H1 (cell line): ENCODE data around the gene CABCOCO1. TPM values are rescaled to one million over a fixed set of nuclear protein-coding genes. Genes with fewer than 3 reads are reported as not detected.

ENCODE experiments used
- CTCF ChIA-PET: fragments of 300-600 bp; sonication (Branson Sonifier 250); formaldehyde crosslinking; loops from one replicate; lab custom pipeline; 2021; ENCODE audit not compliant: partially characterized antibody; lab: Charles Lee
- POLR2A ChIA-PET: fragments of 300-600 bp; sonication (Branson Sonifier 250); formaldehyde crosslinking; loops from one replicate; lab custom pipeline; 2021; ENCODE audit warnings: inconsistent platforms; ENCODE audit not compliant: partially characterized antibody; lab: Charles Lee
- DNase-seq, 2 experiments: peaks; one replicate each; pipeline versions ENCODE4 v3.0.0 to v3.0.0-alpha.2; 2010 to 2022; ENCODE audit warnings: low spot score in 2 of 2, low read depth in 1 of 2, mixed read lengths in 1 of 2
- FAIRE-seq: peaks from 2 replicates; lab custom pipeline; 2011; peaks lifted over from hg19 to GRCh38; lab: Jason Lieb, UNC
- H2AFZ ChIP-seq: 2 replicates; pipeline ENCODE4 v1.8.1; 2012; ENCODE audit warnings: low read length, inconsistent platforms
- H2AK5ac ChIP-seq: 2 replicates; pipeline ENCODE4 v1.6.1; 2013; ENCODE audit warnings: low read depth, low read length
- H2BK120ac ChIP-seq: replicated peaks from 2 replicates; pipeline ENCODE3; 2013; ENCODE audit warnings: low read depth, low read length, inconsistent platforms
- H2BK12ac ChIP-seq: 2 replicates; pipeline ENCODE4 v1.6.1; 2013; ENCODE audit warnings: low read depth, low read length
- H2BK15ac ChIP-seq: 2 replicates; pipeline ENCODE4 v1.6.1; 2013; ENCODE audit warnings: low read length
- H2BK20ac ChIP-seq: 2 replicates; pipeline ENCODE4 v1.6.1; 2013; ENCODE audit warnings: low read length
- H2BK5ac ChIP-seq: 2 replicates; pipeline ENCODE4 v1.6.1; 2013; ENCODE audit warnings: low read depth, low read length
- H3K14ac ChIP-seq: 2 replicates; pipeline ENCODE4 v1.6.1; 2013; ENCODE audit warnings: inconsistent platforms; ENCODE audit not compliant: insufficient read length
- H3K18ac ChIP-seq: 2 replicates; pipeline ENCODE4 v1.6.1; 2013; ENCODE audit warnings: low read length; ENCODE audit errors: extremely low read depth
- H3K23ac ChIP-seq: 2 replicates; pipeline ENCODE4 v1.6.1; 2013; ENCODE audit warnings: inconsistent platforms; ENCODE audit not compliant: insufficient read length
- H3K23me2 ChIP-seq: 2 replicates; pipeline ENCODE4 v1.6.1; 2013; ENCODE audit warnings: low read depth, low read length
- H3K27ac ChIP-seq: 2 replicates; pipeline ENCODE4 v1.6.1; 2011; ENCODE audit warnings: low read depth, low read length, inconsistent platforms
- H3K27me3 ChIP-seq, 4 experiments: replicated peaks in 1 of 4; 1 replicate in 1 of 4; 2 replicates in 3 of 4; pipeline versions ENCODE4 v1.6.1 to v1.8.1; 2011 to 2013; ENCODE audit warnings: low read length in 3 of 4, mild to moderate bottlenecking in 3 of 4, inconsistent platforms in 2 of 4, mixed read lengths in 2 of 4, moderate library complexity in 1 of 4; ENCODE audit not compliant: control insufficient read depth in 3 of 4, insufficient read depth in 3 of 4; ENCODE audit errors: extremely low read depth in 1 of 4
- H3K36me3 ChIP-seq, 4 experiments: 2 replicates each; pipeline versions ENCODE4 v1.6.1 to v1.8.1; 2011 to 2013; ENCODE audit warnings: mild to moderate bottlenecking in 4 of 4, low read length in 3 of 4, moderate library complexity in 2 of 4, control low read depth in 1 of 4, inconsistent platforms in 1 of 4; ENCODE audit not compliant: insufficient read depth in 4 of 4, control insufficient read depth in 2 of 4
- H3K4ac ChIP-seq: replicated peaks from 2 replicates; pipeline ENCODE3; 2013; ENCODE audit warnings: low read length, low read depth, mixed read lengths, inconsistent platforms; ENCODE audit not compliant: insufficient read length
- H3K4me1 ChIP-seq, 4 experiments: replicated peaks in 1 of 4; 1 replicate in 1 of 4; 2 replicates in 3 of 4; pipeline versions ENCODE4 v1.6.1 to v1.8.1; 2011 to 2013; ENCODE audit warnings: low read length in 3 of 4, inconsistent platforms in 2 of 4, mixed read lengths in 1 of 4; ENCODE audit not compliant: insufficient read depth in 4 of 4, control insufficient read depth in 3 of 4
- H3K4me2 ChIP-seq, 2 experiments: 2 replicates each; pipeline versions ENCODE4 v1.6.1 to v1.8.1; 2011 to 2013; ENCODE audit warnings: low read depth in 2 of 2, low read length in 2 of 2, control low read depth in 1 of 2, inconsistent platforms in 1 of 2, mild to moderate bottlenecking in 1 of 2; ENCODE audit not compliant: insufficient read depth in 1 of 2
- H3K4me3 ChIP-seq, 4 experiments: fragments of 200-600, 300-600 bp in 1 of 4; sonication (generic), shearing (Covaris generic), sonication (Bioruptor Twin) in 1 of 4; 2 replicates each; pipeline versions ENCODE4 v1.5.1 to v1.8.1; 2011 to 2016; ENCODE audit warnings: low read length in 4 of 4, low read depth in 3 of 4, control low read depth in 2 of 4, inconsistent platforms in 2 of 4, mild to moderate bottlenecking in 2 of 4, mixed read lengths in 1 of 4, moderate library complexity in 1 of 4; ENCODE audit not compliant: insufficient read depth in 2 of 4; ENCODE audit errors: extremely low read depth in 1 of 4
- H3K56ac ChIP-seq: replicated peaks from 2 replicates; pipeline ENCODE3; 2013; ENCODE audit warnings: low read depth, mild to moderate bottlenecking, mixed read lengths, low read length, inconsistent platforms; ENCODE audit not compliant: insufficient read length
- H3K79me1 ChIP-seq: 2 replicates; pipeline ENCODE4 v1.6.1; 2013; ENCODE audit warnings: low read depth, low read length, control low read depth
- H3K79me2 ChIP-seq, 2 experiments: 2 replicates each; pipeline versions ENCODE4 v1.6.1 to v1.8.1; 2012 to 2013; ENCODE audit warnings: low read length in 2 of 2, mild to moderate bottlenecking in 2 of 2, inconsistent platforms in 1 of 2; ENCODE audit not compliant: insufficient read depth in 2 of 2, control insufficient read depth in 1 of 2
- H3K9ac ChIP-seq, 4 experiments: replicated peaks in 1 of 4; 1 replicate in 1 of 4; 2 replicates in 3 of 4; pipeline versions ENCODE4 v1.6.1 to v1.8.1; 2011 to 2013; ENCODE audit warnings: low read depth in 3 of 4, low read length in 3 of 4, control low read depth in 2 of 4, mild to moderate bottlenecking in 2 of 4, moderate library complexity in 2 of 4, inconsistent platforms in 1 of 4; ENCODE audit errors: extremely low read depth in 1 of 4
- H3K9me3 ChIP-seq, 2 experiments: 2 replicates each; pipeline versions ENCODE4 v1.6.1 to v1.8.1; 2012 to 2013; ENCODE audit warnings: mild to moderate bottlenecking in 2 of 2, moderate library complexity in 2 of 2, control low read depth in 1 of 2, inconsistent platforms in 1 of 2, low read depth in 1 of 2, low read length in 1 of 2, mixed read lengths in 1 of 2; ENCODE audit not compliant: insufficient read depth in 2 of 2
- H4K20me1 ChIP-seq, 2 experiments: replicated peaks in 1 of 2; 2 replicates each; pipeline versions ENCODE3 to v1.8.1; 2011 to 2013; ENCODE audit warnings: inconsistent platforms in 2 of 2, low read length in 2 of 2, mild to moderate bottlenecking in 1 of 2; ENCODE audit not compliant: insufficient read depth in 2 of 2, control insufficient read depth in 1 of 2
- H4K5ac ChIP-seq: 2 replicates; pipeline ENCODE4 v1.6.1; 2013; ENCODE audit warnings: low read length, low read depth, mixed read lengths, inconsistent platforms; ENCODE audit not compliant: insufficient read length
- H4K8ac ChIP-seq: 2 replicates; pipeline ENCODE4 v1.8.0; 2013; ENCODE audit warnings: mild to moderate bottlenecking, moderate library complexity, low read length, inconsistent platforms; ENCODE audit not compliant: insufficient read depth; ENCODE audit errors: extremely low read depth
- H4K91ac ChIP-seq: replicated peaks from 2 replicates; pipeline ENCODE3; 2013; ENCODE audit warnings: low read length, mixed read lengths, inconsistent platforms; ENCODE audit not compliant: insufficient read length
- ASH2L ChIP-seq: fragments of 200-600, 300-600 bp; sonication (generic); IDR thresholded peaks from one replicate; pipeline ENCODE4 v1.7.1; 2017; ENCODE audit warnings: low read length
- BCL11A ChIP-seq, 2 experiments: IDR thresholded peaks; one replicate each; pipeline ENCODE4 v1.6.1; 2011; ENCODE audit warnings: low read depth in 2 of 2, low read length in 2 of 2, mild to moderate bottlenecking in 2 of 2
- CEBPB ChIP-seq: IDR thresholded peaks from 2 replicates; pipeline ENCODE4 v1.6.1; 2012; ENCODE audit warnings: low read depth, low read length
- CHD1 ChIP-seq: IDR thresholded peaks from 2 replicates; pipeline ENCODE4 v1.6.1; 2012; ENCODE audit warnings: low read depth, low read length, improper control_type of control experiment
- EP300 ChIP-seq, 2 experiments: IDR thresholded peaks; 1 replicate in 1 of 2; 2 replicates in 1 of 2; pipeline ENCODE4 v1.6.1; 2011 to 2012; ENCODE audit warnings: low read depth in 2 of 2, low read length in 2 of 2, mild to moderate bottlenecking in 2 of 2, borderline replicate concordance in 1 of 2, inconsistent platforms in 1 of 2, moderate library complexity in 1 of 2
- HDAC2 ChIP-seq, 2 experiments: fragments of 300-600 bp in 1 of 2; sonication (generic) in 1 of 2; IDR thresholded peaks; 2 replicates each; pipeline ENCODE4 v1.6.1; 2011 to 2012; ENCODE audit warnings: low read depth in 2 of 2, low read length in 2 of 2, mild to moderate bottlenecking in 2 of 2, moderate library complexity in 2 of 2, borderline replicate concordance in 1 of 2, inconsistent platforms in 1 of 2
- KDM1A ChIP-seq: fragments of 200-600, 300-600 bp; sonication (generic); IDR thresholded peaks from 2 replicates; pipeline ENCODE4 v1.7.1; 2016; ENCODE audit warnings: mild to moderate bottlenecking, low read length, borderline replicate concordance
- NANOG ChIP-seq: IDR thresholded peaks from 2 replicates; pipeline ENCODE4 v1.6.1; 2011; ENCODE audit warnings: low read length, low read depth, mild to moderate bottlenecking, inconsistent platforms; ENCODE audit not compliant: insufficient read depth, poor library complexity, severe bottlenecking
- NRF1 ChIP-seq: IDR thresholded peaks from 2 replicates; pipeline ENCODE4 v1.6.1; 2011; ENCODE audit warnings: mild to moderate bottlenecking, low read depth, low read length, improper control_type of control experiment
- POU5F1 ChIP-seq: IDR thresholded peaks from 2 replicates; pipeline ENCODE4 v1.6.1; 2011; ENCODE audit warnings: low read depth, mild to moderate bottlenecking, low read length, moderate library complexity
- RBBP5 ChIP-seq: IDR thresholded peaks from 2 replicates; pipeline ENCODE4 v1.7.1; 2012; ENCODE audit warnings: low read depth, mild to moderate bottlenecking, inconsistent platforms, low read length, moderate library complexity, borderline replicate concordance
- SP4 ChIP-seq: IDR thresholded peaks from 2 replicates; pipeline ENCODE4 v1.6.1; 2012; ENCODE audit warnings: low read length, inconsistent platforms
- SRF ChIP-seq: IDR thresholded peaks from 2 replicates; pipeline ENCODE4 v1.6.1; 2011; ENCODE audit warnings: mild to moderate bottlenecking, low read depth, low read length, moderate library complexity
- SUZ12 ChIP-seq: fragments of 200-600 bp; sonication (generic); IDR thresholded peaks from 2 replicates; pipeline ENCODE4 v1.6.1; 2012; ENCODE audit warnings: mild to moderate bottlenecking, inconsistent platforms, low read length, moderate library complexity, mixed read lengths
- WGBS, 2 experiments: shearing (Covaris generic) in 1 of 2; methylation state at CpG; one replicate each; pipeline versions ENCODE4 v1.1.6 to v1.1.7; 2013 to 2015; ENCODE audit warnings: low lambda C conversion rate in 2 of 2, mixed read lengths in 2 of 2, inconsistent platforms in 1 of 2, low coverage in 1 of 2, missing lambda C conversion rate in 1 of 2; ENCODE audit not compliant: insufficient replicate concordance in 2 of 2, insufficient coverage in 1 of 2, insufficient read length in 1 of 2; ENCODE audit errors: extremely low coverage in 1 of 2, missing lambda C conversion rate in 1 of 2; 5-methylcytosine and 5-hydroxymethylcytosine counted together
- polyA plus RNA-seq, 7 experiments: library from polyadenylated mRNA; depleted of rRNA in 3 of 7; stranded (reverse) in 5 of 7; unstranded in 2 of 7; fragments of >200 nt in 5 of 7; fragments of 200-250 nt in 2 of 7; gene quantifications; 1 replicate in 5 of 7; 2 replicates in 1 of 7; 4 replicates in 1 of 7; pipeline versions ENCODE4 v1.2.1 to v1.2.3, GENCODE V29; 2011 to 2013; ENCODE audit warnings: missing spikeins in 2 of 7, mixed read lengths in 2 of 7
- total RNA-seq: library from RNA; stranded (reverse); fragmentation: NEBNext Ultra II Directional; extraction: Animal tissue kit (Norgen Biotek cat#: 25700); gene quantifications from 2 replicates; pipeline ENCODE4 v1.2.1, GENCODE V29; 2021
- TF ChIP-seq, protein P1 (sequence below): IDR thresholded peaks from 2 replicates; pipeline ENCODE4 v1.6.1; 2012; ENCODE audit warnings: inconsistent platforms

Gene CABCOCO1
- total and polyA plus RNA-seq, 2 of the 8 experiments (the other 6 are each of a cell fraction or from before 2014, with no cell fraction given), result not detected

- Histone ChIP-seq H3K18ac (no peak overlapping the region), H3K79me1 (no peaks in the 10 kb centered on the region), H2AK5ac (no peak overlapping the region), H3K23me2 (no peaks in the 10 kb centered on the region), H3K4ac (no peak overlapping the region), H3K9ac (no peak overlapping the region), H4K91ac (no peak overlapping the region), H3K36me3 (no peaks in the 10 kb centered on the region), H3K79me2 (no peaks in the 10 kb centered on the region), H3K9me3 (no peaks in the 10 kb centered on the region), H3K4me1 (no peaks in the 10 kb centered on the region), H3K14ac (no peak overlapping the region), H4K20me1 (no peaks in the 10 kb centered on the region), H3K4me2 (no peak overlapping the region), H2BK12ac (no peak overlapping the region), H3K23ac (no peak overlapping the region), H3K27me3 (no peaks in the 10 kb centered on the region; a peak in 1 of 7 replicates), H2BK15ac (no peak overlapping the region), H3K56ac (no peak overlapping the region), H2BK120ac (no peak overlapping the region), H4K5ac (no peak overlapping the region), H3K27ac (no peak overlapping the region), H3K4me3 (no peak overlapping the region), H4K8ac (no peak overlapping the region), H2AFZ (no peak overlapping the region), H2BK20ac (no peak overlapping the region), H2BK5ac (no peak overlapping the region)
- DNase-seq (no peak), FAIRE-seq (no peak)
- WGBS, 2 experiments, result 88% methylated on average over 4 of the region's 4 CpGs; no CpG with 5 or more reads in 1 of the 2 experiments
- ChIA-PET POLR2A (no interaction called here), CTCF (no interaction called here)
- TF ChIP-seq POU5F1 (no peak), BCL11A (IDR thresholded peaks at IDR 0.05; ENCODE audit: low read depth in 2 of 2, low read length in 2 of 2) (no peak), CHD1 (no peak), HDAC2 (IDR thresholded peaks at IDR 0.05; ENCODE audit: borderline replicate concordance in 1 of 2, low read depth in 2 of 2, low read length in 2 of 2) (no peak), CEBPB (no peak), SRF (no peak), SUZ12 (no peak), RBBP5 (no peak), NRF1 (no peak), SP4 (no peak), ASH2L (no peak), KDM1A (no peak), NANOG (no peak), EP300 (IDR thresholded peaks at IDR 0.05; ENCODE audit: borderline replicate concordance in 1 of 2, low read depth in 2 of 2, low read length in 2 of 2) (no peak)
- TF ChIP-seq, protein P1, sequence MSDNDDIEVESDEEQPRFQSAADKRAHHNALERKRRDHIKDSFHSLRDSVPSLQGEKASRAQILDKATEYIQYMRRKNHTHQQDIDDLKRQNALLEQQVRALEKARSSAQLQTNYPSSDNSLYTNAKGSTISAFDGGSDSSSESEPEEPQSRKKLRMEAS, result no peak
Observed at GRCh38 chr10:61673360-61673759, 10.6 kb downstream of the CABCOCO1 start.
